GM23338 (cell line): ENCODE measurements around the gene MACF1. TPM values are rescaled to one million over a fixed set of nuclear protein-coding genes. Genes with fewer than 3 reads are reported as not detected.

Experiments used
- ATAC-seq: fragments of 200-7000 bp; cut with Tn5 transposase; 3 replicates; pipeline ENCODE4 v1.9.1; 2020
- DNase-seq: peaks from one replicate; pipeline ENCODE4 v3.0.0-alpha.2; 2015; ENCODE audit warnings: low spot score
- H2AFZ ChIP-seq: fragments of 200-600 bp; sonication (generic); 2 replicates; pipeline ENCODE4 v1.8.0; 2016; ENCODE audit warnings: antibody characterized with exemption, mild to moderate bottlenecking, moderate library complexity
- H3F3A ChIP-seq: fragments of 200-600 bp; sonication (generic); replicated peaks from 2 replicates; pipeline ENCODE4 v1.8.0; 2017; ENCODE audit warnings: antibody characterized with exemption, mixed run types, low read depth
- H3K27ac ChIP-seq: fragments of 200-600 bp; sonication (generic); 2 replicates; pipeline ENCODE4 v1.6.1; 2016; ENCODE audit warnings: low read depth
- H3K27me3 ChIP-seq: fragments of 200-600 bp; sonication (generic); 2 replicates; pipeline ENCODE4 v1.8.0; 2016; ENCODE audit warnings: mild to moderate bottlenecking, mixed run types, moderate library complexity; ENCODE audit not compliant: insufficient read depth
- H3K36me3 ChIP-seq: fragments of 200-600 bp; sonication (generic); 2 replicates; pipeline ENCODE4 v1.8.0; 2016; ENCODE audit warnings: mild to moderate bottlenecking; ENCODE audit not compliant: insufficient read depth
- H3K4me1 ChIP-seq: fragments of 200-600 bp; sonication (generic); 2 replicates; pipeline ENCODE4 v1.8.0; 2016; ENCODE audit warnings: mild to moderate bottlenecking, moderate library complexity; ENCODE audit not compliant: insufficient read depth
- H3K4me2 ChIP-seq: fragments of 200-600 bp; sonication (generic); 2 replicates; pipeline ENCODE4 v1.7.1; 2017; ENCODE audit warnings: mixed run types
- H3K4me3 ChIP-seq: fragments of 200-600 bp; sonication (generic); 2 replicates; pipeline ENCODE4 v1.6.1; 2016; ENCODE audit warnings: mixed run types
- H3K79me2 ChIP-seq: fragments of 200-600 bp; sonication (generic); replicated peaks from 2 replicates; pipeline ENCODE4 v1.8.0; 2017; ENCODE audit warnings: mild to moderate bottlenecking; ENCODE audit not compliant: insufficient read depth
- H3K9me2 ChIP-seq: fragments of 200-600 bp; sonication (generic); 2 replicates; pipeline ENCODE4 v1.8.0; 2017; ENCODE audit not compliant: insufficient read depth
- H4K20me1 ChIP-seq: fragments of 200-600 bp; sonication (generic); replicated peaks from 2 replicates; pipeline ENCODE4 v1.8.0; 2017; ENCODE audit warnings: mild to moderate bottlenecking; ENCODE audit not compliant: insufficient read depth
- H3K27ac Mint-ChIP-seq: 2 replicates; pipeline ENCODE4 v1.8.0; 2020; ENCODE audit warnings: inconsistent platforms, mild to moderate bottlenecking, moderate library complexity, mixed read lengths
- H3K27me3 Mint-ChIP-seq: 3 replicates; pipeline ENCODE4 v1.8.0; 2022; ENCODE audit warnings: low read depth, mild to moderate bottlenecking, moderate library complexity, mixed read lengths, inconsistent platforms; ENCODE audit not compliant: insufficient read depth, poor library complexity
- H3K36me3 Mint-ChIP-seq: 3 replicates; pipeline ENCODE4 v1.8.0; 2021; ENCODE audit warnings: low read depth, mild to moderate bottlenecking, inconsistent platforms, moderate library complexity, mixed read lengths
- H3K4me1 Mint-ChIP-seq: 3 replicates; pipeline ENCODE4 v1.8.0; 2020; ENCODE audit warnings: mild to moderate bottlenecking, inconsistent platforms, mixed read lengths
- H3K4me3 Mint-ChIP-seq: 3 replicates; pipeline ENCODE4 v1.8.0; 2021; ENCODE audit warnings: moderate library complexity, mild to moderate bottlenecking, inconsistent platforms, mixed read lengths
- H3K9me3 Mint-ChIP-seq: 3 replicates; pipeline ENCODE4 v1.8.0; 2020; ENCODE audit warnings: moderate library complexity, mild to moderate bottlenecking, inconsistent platforms, mixed read lengths
- CREB1 ChIP-seq: fragments of 250-450 bp; sonication (Bioruptor Pico); IDR thresholded peaks from 2 replicates; pipeline ENCODE4 v1.5.0; 2020; ENCODE audit warnings: low read depth, mild to moderate bottlenecking, moderate library complexity
- CTCF ChIP-seq, 2 experiments: fragments of 200-600 bp in 1 of 2; sonication (generic) in 1 of 2; conservative IDR thresholded peaks; 2 replicates each; pipeline versions ENCODE4 v1.5.1 to v1.6.1; 2016 to 2017; ENCODE audit warnings: antibody characterized with exemption in 2 of 2, low read depth in 2 of 2, mild to moderate bottlenecking in 2 of 2, moderate library complexity in 1 of 2
- ETS1 ChIP-seq: IDR thresholded peaks from 2 replicates; pipeline ENCODE4 v1.6.1; 2016; ENCODE audit warnings: antibody characterized with exemption
- EZH2 ChIP-seq: fragments of 200-600 bp; sonication (generic); IDR thresholded peaks from one replicate; pipeline ENCODE4 v1.8.0; 2017; ENCODE audit warnings: antibody characterized with exemption, mild to moderate bottlenecking, low read depth; ENCODE audit not compliant: unreplicated experiment
- EZH2phosphoT487 ChIP-seq: fragments of 200-600 bp; sonication (generic); IDR thresholded peaks from one replicate; pipeline ENCODE4 v1.8.1; 2018; ENCODE audit warnings: antibody characterized with exemption; ENCODE audit not compliant: unreplicated experiment
- JUNB ChIP-seq: IDR thresholded peaks from one replicate; pipeline ENCODE4 v1.6.1; 2016; ENCODE audit warnings: antibody characterized with exemption; ENCODE audit not compliant: unreplicated experiment
- NANOG ChIP-seq: IDR thresholded peaks from 2 replicates; pipeline ENCODE4 v1.6.1; 2016; ENCODE audit warnings: antibody characterized with exemption, borderline replicate concordance
- POLR2AphosphoS5 ChIP-seq: IDR thresholded peaks from 2 replicates; pipeline ENCODE4 v1.6.1; 2016; ENCODE audit warnings: antibody characterized with exemption, low read depth
- REST ChIP-seq: IDR thresholded peaks from one replicate; pipeline ENCODE4 v1.6.1; 2018; ENCODE audit warnings: antibody characterized with exemption; ENCODE audit not compliant: unreplicated experiment
- STAT1 ChIP-seq: IDR thresholded peaks from one replicate; pipeline ENCODE4 v1.6.1; 2016; ENCODE audit warnings: antibody characterized with exemption; ENCODE audit not compliant: unreplicated experiment
- ZNF114 ChIP-seq: fragments of 250-450 bp; sonication (Bioruptor Pico); IDR thresholded peaks from 2 replicates; pipeline ENCODE4 v1.5.0; 2020; ENCODE audit warnings: mild to moderate bottlenecking, moderate library complexity
- ZNF331 ChIP-seq: fragments of 250-450 bp; sonication (Bioruptor Pico); IDR thresholded peaks from 2 replicates; pipeline ENCODE4 v1.5.0; 2020; ENCODE audit warnings: low read depth, mild to moderate bottlenecking, moderate library complexity
- polyA plus RNA-seq: library from polyadenylated mRNA; unstranded; fragments of >200 nt; fragmentation: Nextera tagmentation; extraction: Ambion mirVana; gene quantifications from 2 replicates; pipeline ENCODE4 v1.2.1, GENCODE V29; 2016
- total RNA-seq: library from RNA; depleted of rRNA; stranded (reverse); fragments of >200 nt; shearing (Covaris generic); gene quantifications from 2 replicates; pipeline ENCODE4 v1.2.3, GENCODE V29; 2014

Gene MACF1
- total and polyA plus RNA-seq, 2 experiments from 2014 or later, result 104 to 399 TPM

- no peaks in the 10 kb centered on the region for H3K9me2 ChIP-seq
- peaks cover 38% of the 10 kb centered on the region for H3K36me3 ChIP-seq
- no peak overlapping the region for H3K4me3 ChIP-seq
- Mint-ChIP-seq H3K36me3 (peaks cover 78% of the 10 kb centered on the region), H3K9me3 (no peaks in the 10 kb centered on the region), H3K27me3 (peaks cover 4% of the 10 kb centered on the region), H3K4me1 (no peaks in the 10 kb centered on the region), H3K27ac (no peak overlapping the region), H3K4me3 (no peak overlapping the region)
- H3K27me3 ChIP-seq, result no peaks in the 10 kb centered on the region
- ATAC-seq (no peak), DNase-seq (no peak)
- H3K79me2 ChIP-seq, result no peaks in the 10 kb centered on the region
- H3K4me2 ChIP-seq, result no peak overlapping the region
- H2AFZ ChIP-seq, result no peak overlapping the region
- no peak for TF ChIP-seq JUNB
- no peaks in the 10 kb centered on the region for H3F3A ChIP-seq
- H4K20me1 ChIP-seq, result peaks cover 3% of the 10 kb centered on the region; the same call in 1 of the 2 replicates
- H3K27ac ChIP-seq, result no peak overlapping the region
- no peaks in the 10 kb centered on the region for H3K4me1 ChIP-seq
Observed at GRCh38 chr1:39301606-39302005, 97.1 kb downstream of the MACF1 start.

GRCh38 chr1:39305555-39305954 lies 101.1 kb downstream of the MACF1 start:
- H3K27ac Mint-ChIP-seq, result no peak overlapping the region
- no peak for DNase-seq
- Histone ChIP-seq H3K79me2 (no peaks in the 10 kb centered on the region), H3K4me1 (no peaks in the 10 kb centered on the region), H3F3A (no peaks in the 10 kb centered on the region), H3K36me3 (peaks cover 25% of the 10 kb centered on the region), H2AFZ (no peak overlapping the region), H3K9me2 (no peaks in the 10 kb centered on the region), H3K4me3 (no peak overlapping the region), H3K4me2 (no peak overlapping the region), H3K27me3 (no peaks in the 10 kb centered on the region), H3K27ac (no peak overlapping the region; the same call in 1 of the 2 replicates), H4K20me1 (0 out of 2 replicates have a peak, but pooled peaks cover 3% of the 10 kb centered on the region)
- peaks cover 72% of the 10 kb centered on the region for H3K36me3 Mint-ChIP-seq
- H3K27me3 Mint-ChIP-seq, result peaks cover 3% of the 10 kb centered on the region
- no peaks in the 10 kb centered on the region for H3K4me1 Mint-ChIP-seq
- ATAC-seq, result no peak
- H3K4me3 Mint-ChIP-seq, result no peak overlapping the region
- H3K9me3 Mint-ChIP-seq, result no peaks in the 10 kb centered on the region
- TF ChIP-seq JUNB (no peak), EZH2phosphoT487 (no peak), REST (no peak), STAT1 (no peak), ZNF331 (CRISPR knock-in tag) (no peak), ZNF114 (CRISPR knock-in tag) (no peak), POLR2AphosphoS5 (no peak), ETS1 (no peak), CREB1 (CRISPR knock-in tag) (no peak), CTCF (conservative IDR thresholded peaks at IDR 0.05; ENCODE audit: low read depth in 2 of 2) (no peak), NANOG (no peak), EZH2 (no peak)
